Measurements from ENCODE around the gene ERO1A. TPM values are rescaled to one million over a fixed set of nuclear protein-coding genes. Genes with fewer than 3 reads are reported as not detected.

Gene ERO1A
- total and polyA plus RNA-seq, 4 donors: 16.5 to 42.3 (median 20.0) TPM

- TF ChIP-seq HNF4G (IDR thresholded peaks at IDR 0.05) (no peak), FOXA1 (IDR thresholded peaks at IDR 0.05) (no peak), JUND (IDR thresholded peaks at IDR 0.05) (no peak), TAF1 (conservative IDR thresholded peaks at IDR 0.05) (no peak), NR2F2 (IDR thresholded peaks at IDR 0.05) (no peak)
Observed at GRCh38 chr14:52618602-52619001, 76.8 kb downstream of the ERO1A start (continued).

- 93% methylated on average over 2 of the region's 2 CpGs for WGBS
- TF ChIP-seq CTCF (IDR thresholded peaks at IDR 0.05; ENCODE audit: low read depth, low read length, missing input control): no peak
- no peak for TF ChIP-seq REST (IDR thresholded peaks at IDR 0.05)
- TF ChIP-seq RXRA (IDR thresholded peaks at IDR 0.05): no peak
- no peak for TF ChIP-seq SP1 (IDR thresholded peaks at IDR 0.05)
- no peak for TF ChIP-seq EGR1 (IDR thresholded peaks at IDR 0.05; ENCODE audit: low read depth in 2 of 2)
- no peak for TF ChIP-seq YY1 (IDR thresholded peaks at IDR 0.05)
- no peak for TF ChIP-seq ZBTB33 (IDR thresholded peaks at IDR 0.05)
- no peak for TF ChIP-seq GABPA (IDR thresholded peaks at IDR 0.05 in 1 of 2, conservative IDR thresholded peaks at IDR 0.05 in 1 of 2)
- no peak for TF ChIP-seq TAF1 (conservative IDR thresholded peaks at IDR 0.05)
- no peak for TF ChIP-seq ATF3 (IDR thresholded peaks at IDR 0.05)
- no peak for TF ChIP-seq JUND (IDR thresholded peaks at IDR 0.05)
- TF ChIP-seq FOXA1 (IDR thresholded peaks at IDR 0.05): no peak
- TF ChIP-seq HNF4A (conservative IDR thresholded peaks at IDR 0.05): no peak
- no peak for TF ChIP-seq FOXA2 (IDR thresholded peaks at IDR 0.05)
- TF ChIP-seq RAD21 (IDR thresholded peaks at IDR 0.05): no peak
- no peak for TF ChIP-seq MAX (IDR thresholded peaks at IDR 0.05)
- TF ChIP-seq NR2F2 (IDR thresholded peaks at IDR 0.05): no peak
- no peaks in the 10 kb centered on the region for H3K36me3 ChIP-seq (ENCODE audit: control insufficient read depth in 4 of 4, insufficient read depth in 3 of 4, low read depth in 1 of 4, low read length in 3 of 4)
Observed at GRCh38 chr14:52610187-52610586, 85.2 kb downstream of the ERO1A start.

More at GRCh38 chr14:52610187-52610586, 85.2 kb downstream of the ERO1A start:
- Histone ChIP-seq H3K4me1 (ENCODE audit: control insufficient read depth in 4 of 4, insufficient read depth in 4 of 4, low read length in 3 of 4) (no peaks in the 10 kb centered on the region), H3K9ac (ENCODE audit: low read depth in 1 of 2, low read length in 2 of 2) (no peak overlapping the region), H3K27me3 (ENCODE audit: control insufficient read depth in 4 of 4, insufficient read depth in 4 of 4, low read length in 3 of 4) (no peaks in the 10 kb centered on the region), H3K27ac (ENCODE audit: low read depth in 1 of 2, low read length in 2 of 2) (no peak overlapping the region), H3K9me3 (ENCODE audit: control insufficient read depth in 4 of 4, low read length in 3 of 4) (peaks cover 0 to 3% (median 0%) of the 10 kb centered on the region in 4 donors), H3K4me3 (ENCODE audit: low read depth in 1 of 3, low read length in 3 of 3) (no peak overlapping the region)
- DNase-seq (ENCODE audit: low spot score): no peak

Measured in liver (tissue), 9 donors.